PC-9 (cell line): ENCODE results near the gene MRPL58. TPM values are rescaled to one million over a fixed set of nuclear protein-coding genes. Genes with fewer than 3 reads are reported as not detected.

Source experiments
- Bru-seq: library from RNA; stranded (reverse); fragments of 400-500 nt; gene quantifications from one replicate; lab custom pipeline; 2021; lab: Mats Ljungman, UMichigan
- BruChase-seq, 2 experiments: library from RNA; stranded (reverse); fragments of 400-500 nt; gene quantifications; one replicate each; lab custom pipeline; 2021; lab: Mats Ljungman, UMichigan
- BruUV-seq: library from RNA; stranded (reverse); fragments of 400-500 nt; replicated peaks from 2 replicates; lab custom pipeline; 2021; lab: Mats Ljungman, UMichigan
- CTCF ChIA-PET: fragments of 300-600 bp; sonication (Branson Sonifier 250); formaldehyde crosslinking; loops from one replicate; lab custom pipeline; 2022; ENCODE audit warnings: antibody characterized with exemption; lab: Charles Lee
- POLR2A ChIA-PET: fragments of 300-600 bp; sonication (Branson Sonifier 250); formaldehyde crosslinking; loops from one replicate; lab custom pipeline; 2022; ENCODE audit warnings: antibody characterized with exemption; ENCODE audit not compliant: unreplicated experiment; lab: Charles Lee
- DNase-seq, 2 experiments: peaks; one replicate each; pipeline versions ENCODE4 v3.0.0 to v3.0.0-alpha.2; 2015 to 2022; ENCODE audit warnings: mixed read lengths in 1 of 2
- H2AFZ ChIP-seq: fragments of 200-600 bp; sonication (generic); 2 replicates; pipeline ENCODE4 v1.8.1; 2017; ENCODE audit warnings: antibody characterized with exemption
- H3F3A ChIP-seq: fragments of 200-600 bp; sonication (generic); 2 replicates; pipeline ENCODE4 v1.8.1; 2017; ENCODE audit warnings: antibody characterized with exemption, mild to moderate bottlenecking, low read depth; ENCODE audit not compliant: insufficient read depth
- H3K27ac ChIP-seq: fragments of 200-600 bp; sonication (generic); 2 replicates; pipeline ENCODE4 v1.6.1; 2016; ENCODE audit warnings: mixed run types
- H3K27me3 ChIP-seq: fragments of 200-600 bp; sonication (generic); 2 replicates; pipeline ENCODE4 v1.6.1; 2016; ENCODE audit warnings: low read depth, mixed run types; ENCODE audit not compliant: insufficient read depth
- H3K36me3 ChIP-seq: fragments of 200-600 bp; sonication (generic); 2 replicates; pipeline ENCODE4 v1.6.1; 2016; ENCODE audit warnings: low read depth, mixed run types
- H3K4me1 ChIP-seq: fragments of 200-600 bp; sonication (generic); replicated peaks from 2 replicates; pipeline ENCODE4 v1.6.1; 2016; ENCODE audit warnings: mixed run types; ENCODE audit not compliant: insufficient read depth
- H3K4me2 ChIP-seq: fragments of 200-600 bp; sonication (generic); 2 replicates; pipeline ENCODE4 v1.6.1; 2017; ENCODE audit warnings: mixed run types
- H3K4me3 ChIP-seq: fragments of 200-600 bp; sonication (generic); 2 replicates; pipeline ENCODE4 v1.6.1; 2016; ENCODE audit warnings: mixed run types
- H3K79me2 ChIP-seq: fragments of 200-600 bp; sonication (generic); 2 replicates; pipeline ENCODE4 v1.6.1; 2017; ENCODE audit warnings: low read depth, mixed run types
- H3K9me2 ChIP-seq: fragments of 200-600 bp; sonication (generic); 2 replicates; pipeline ENCODE4 v1.8.1; 2017; ENCODE audit warnings: mild to moderate bottlenecking; ENCODE audit not compliant: insufficient read depth
- H3K9me3 ChIP-seq: fragments of 200-600 bp; sonication (generic); 2 replicates; pipeline ENCODE4 v1.8.1; 2016; ENCODE audit warnings: low read depth; ENCODE audit not compliant: insufficient read depth
- H4K20me1 ChIP-seq: fragments of 200-600 bp; sonication (generic); 2 replicates; pipeline ENCODE4 v1.8.1; 2017; ENCODE audit not compliant: insufficient read depth
- CTCF ChIP-seq: fragments of 200-600 bp; sonication (generic); conservative IDR thresholded peaks from 2 replicates; pipeline ENCODE4 v1.6.1; 2017; ENCODE audit warnings: mixed run types, antibody characterized with exemption, mild to moderate bottlenecking, moderate library complexity
- EZH2 ChIP-seq: fragments of 200-600 bp; sonication (generic); IDR thresholded peaks from 2 replicates; pipeline ENCODE4 v1.8.0; 2017; ENCODE audit warnings: antibody characterized with exemption, low read depth
- intact Hi-C: fragments of 100-400 bp; cut with micrococcal nuclease; formaldehyde crosslinking; loops from one replicate; pipeline ENCODE4 v1.10.0; 2022; ENCODE audit not compliant: unreplicated experiment
- long read RNA-seq: library from polyadenylated mRNA; stranded (forward); transcript quantifications from one replicate; pipeline ENCODE4 v2.0.0, GENCODE V29; 2022
- total RNA-seq: library from RNA; stranded (reverse); gene quantifications from 2 replicates; pipeline ENCODE4 v1.2.3, GENCODE V29; 2021

Gene MRPL58
- total RNA-seq (42.8 and 48.4 TPM in 2 replicates), Bru-seq, nascent RNA (percentile 75 among the genes with signal in this experiment), BruChase-seq, experiment 1, labeled RNA remaining after a 2-hour chase (percentile 66 among the genes with signal in this experiment), BruChase-seq, experiment 2, labeled RNA remaining after a 6-hour chase (percentile 85 among the genes with signal in this experiment)
- long read RNA-seq, transcript MRPL58-201 (6 exons, 890 nt), result major isoform, 84 of 91 reads
- long read RNA-seq, partial matches to known transcripts, result 2 of 91 reads
- long read RNA-seq, other reads (novel, unspliced or antisense), result 1 of 91 reads

- intact Hi-C loops, result loop anchor here (1.0 to 2.0 kb wide), 2 partner anchors 22 to 52 kb away; no protein-coding TSS in a partner anchor
- no TSS peak for BruUV-seq
- Histone ChIP-seq H2AFZ (peak within 1 kb of the TSS; percentile 85), H3K79me2 (peaks cover 31% of the 10 kb centered on the region), H3K27ac (peak within 1 kb of the TSS; percentile 43), H3K36me3 (no peaks in the 10 kb centered on the region), H3F3A (peaks cover 31% of the 10 kb centered on the region), H3K27me3 (no peaks in the 10 kb centered on the region), H3K9me2 (no peaks in the 10 kb centered on the region), H3K4me3 (peak within 1 kb of the TSS; percentile 90), H3K4me2 (peak within 1 kb of the TSS; percentile 98), H4K20me1 (no peaks in the 10 kb centered on the region), H3K4me1 (peaks cover 31% of the 10 kb centered on the region), H3K9me3 (no peaks in the 10 kb centered on the region)
- peak; percentile 70 for TF ChIP-seq CTCF
- TF ChIP-seq EZH2, result no peak
- CTCF ChIA-PET, result interaction anchor here (0.6 to 1.7 kb wide), 5 partner anchors 21 to 404 kb away, joined by 3 to 9 read pairs (median 7); no protein-coding TSS in a partner anchor
- POLR2A ChIA-PET, result interaction anchor here (0.5 to 1.6 kb wide), 6 partner anchors 20 to 255 kb away, joined by 3 to 6 read pairs (median 4); partner anchors contain the start of gene CDR2L
- DNase-seq, result peak; percentile 74 to 83
Observed at GRCh38 chr17:75012346-75013091, at the start of gene MRPL58. Gene MRPL58, plus strand, starts transcription at chr17:75012670. Its CDS starts 17 bp downstream, at chr17:75012687.

GRCh38 chr17:74963656-74964055 lies 48.8 kb upstream of the MRPL58 start:
- Histone ChIP-seq H3K9me3 (no peaks in the 10 kb centered on the region), H3K79me2 (peaks cover 7% of the 10 kb centered on the region; the same call in 1 of the 2 replicates), H3K4me1 (peaks cover 12% of the 10 kb centered on the region), H3K27me3 (no peaks in the 10 kb centered on the region), H3K36me3 (no peaks in the 10 kb centered on the region), H3K9me2 (no peaks in the 10 kb centered on the region), H3K4me2 (no peak overlapping the region), H4K20me1 (no peaks in the 10 kb centered on the region), H3F3A (peaks cover 9% of the 10 kb centered on the region; the same call in 1 of the 2 replicates), H3K4me3 (no peak overlapping the region), H2AFZ (no peak overlapping the region), H3K27ac (no peak overlapping the region)
- ChIA-PET CTCF (interaction anchor here (0.5 kb wide), 1 partner anchor 596 kb away, joined by 3 read pairs; no protein-coding TSS in a partner anchor), POLR2A (interaction anchor here (0.6 kb wide), 1 partner anchor 25 kb away, joined by 4 read pairs; no protein-coding TSS in a partner anchor)
- no peak for TF ChIP-seq EZH2
- no peak for TF ChIP-seq CTCF
- no peak for DNase-seq
- intact Hi-C loops, result loop anchor here (5.0 kb wide), 1 partner anchor 84 kb away; the partner anchor contains the start of genes ATP5PD and KCTD2
- no TSS peak for BruUV-seq

GRCh38 chr17:74964246-74964761 lies 48.2 kb upstream of the MRPL58 start:
- peaks cover 19% of the 10 kb centered on the region for H3K4me1 ChIP-seq
- H3K4me2 ChIP-seq, result no peak overlapping the region
- H3F3A ChIP-seq, result peaks cover 9% of the 10 kb centered on the region; the same call in 1 of the 2 replicates
- no peak overlapping the region for H3K27ac ChIP-seq
- DNase-seq, result no peak
- H2AFZ ChIP-seq, result no peak overlapping the region
- no peak overlapping the region for H3K4me3 ChIP-seq
- no peaks in the 10 kb centered on the region for H3K27me3 ChIP-seq
- H4K20me1 ChIP-seq, result no peaks in the 10 kb centered on the region
- ChIA-PET POLR2A (no interaction called here), CTCF (no interaction called here)
- no TSS peak for BruUV-seq
- no peaks in the 10 kb centered on the region for H3K36me3 ChIP-seq
- TF ChIP-seq EZH2 (no peak), CTCF (no peak)
- intact Hi-C loops, result loop anchor here (5.0 kb wide), 1 partner anchor 83 kb away; the partner anchor contains the start of genes ATP5PD and KCTD2
- H3K9me2 ChIP-seq, result no peaks in the 10 kb centered on the region
- H3K79me2 ChIP-seq, result peaks cover 9% of the 10 kb centered on the region; the same call in 1 of the 2 replicates
- H3K9me3 ChIP-seq, result no peaks in the 10 kb centered on the region
